Breast epithelium (tissue), 4 donors: ENCODE data around the gene CHERP. TPM values are rescaled to one million over a fixed set of nuclear protein-coding genes. Genes with fewer than 3 reads are reported as not detected.
A peak's percentile ranks its signal among the peaks of the same experiment; 100 is the strongest.

Experiments used
- DNase-seq, 2 donors: peaks; one replicate each; pipeline ENCODE4 v3.0.0-alpha.2; 2019; ENCODE audit warnings: low spot score in 2 of 2
- H3K27ac ChIP-seq, 2 donors: fragments of 200-600 bp; sonication (generic) in 1 of 2; one replicate each; pipeline ENCODE4 v1.5.1; 2016 to 2019; ENCODE audit warnings: mild to moderate bottlenecking in 1 of 2
- H3K27me3 ChIP-seq, 2 donors: fragments of 200-600 bp; sonication (generic) in 1 of 2; one replicate each; pipeline versions ENCODE4 v1.5.1 to v1.6.0; 2017 to 2019; ENCODE audit warnings: control low read depth in 1 of 2, mild to moderate bottlenecking in 1 of 2
- H3K36me3 ChIP-seq: fragments of 200-600 bp; one replicate; pipeline ENCODE4 v1.5.1; 2019
- H3K4me1 ChIP-seq, 2 donors: fragments of 200-600 bp; sonication (generic); one replicate each; pipeline ENCODE4 v1.5.1; 2016 to 2019; ENCODE audit warnings: control low read depth in 1 of 2
- H3K4me3 ChIP-seq, 3 donors: fragments of 200-600 bp; sonication (generic); 1 replicate in 2 of 3; 2 replicates in 1 of 3; pipeline ENCODE4 v1.5.1; 2016 to 2019; ENCODE audit warnings: mild to moderate bottlenecking in 3 of 3, moderate library complexity in 2 of 3
- H3K9me3 ChIP-seq, 2 donors: fragments of 200-600 bp; sonication (generic) in 1 of 2; one replicate each; pipeline ENCODE4 v1.5.1; 2016 to 2019; ENCODE audit warnings: control low read depth in 1 of 2
- CTCF ChIP-seq, 3 donors: fragments of 450-650 bp; IDR thresholded peaks; one replicate each; pipeline ENCODE4 v1.5.1; 2016 to 2017; ENCODE audit warnings: antibody characterized with exemption in 3 of 3, mild to moderate bottlenecking in 3 of 3, moderate library complexity in 3 of 3
- POLR2A ChIP-seq: fragments of 450-650 bp; IDR thresholded peaks from one replicate; pipeline ENCODE4 v1.6.1; 2016; ENCODE audit warnings: antibody characterized with exemption, mild to moderate bottlenecking, moderate library complexity
- POLR2AphosphoS5 ChIP-seq, 3 donors: sonication (generic); formaldehyde crosslinking; IDR thresholded peaks; one replicate each; pipeline ENCODE4 v1.6.1; 2017; ENCODE audit warnings: antibody characterized with exemption in 3 of 3
- intact Hi-C: fragments of 100-400 bp; cut with DNase I; formaldehyde crosslinking; loops from one replicate; pipeline ENCODE4 v1.15.1; 2023; ENCODE audit warnings: low total_unique reads
- total RNA-seq, 3 donors: library from RNA; depleted of rRNA; stranded (reverse); fragments of >200 nt; gene quantifications; one replicate each; pipeline ENCODE4 v1.1.0, GENCODE V29; 2016

The CHERP gene
- total RNA-seq, 3 donors from 2014 or later, result 6.7 to 9.2 (median 8.0) TPM

- H3K9me3 ChIP-seq, result no peaks in the 10 kb centered on the region
- intact Hi-C loops, result no loop called here
- peaks cover 15 to 21% of the 10 kb centered on the region in 2 donors for H3K4me1 ChIP-seq
- no peaks in the 10 kb centered on the region for H3K36me3 ChIP-seq
- no peaks in the 10 kb centered on the region for H3K27me3 ChIP-seq
- no peak for DNase-seq
- peak in 1 of 3 donors; percentile 16 for TF ChIP-seq CTCF (IDR thresholded peaks at IDR 0.05)
- TF ChIP-seq POLR2A, result no peak
- TF ChIP-seq POLR2AphosphoS5 (IDR thresholded peaks at IDR 0.05), result no peak
- peak overlapping the region in 1 of 3 donors; percentile 24 for H3K4me3 ChIP-seq
- peak overlapping the region; percentile 75 to 81 for H3K27ac ChIP-seq
Measured at GRCh38 chr19:16581145-16581970, 39.1 kb upstream of the CHERP start.

GRCh38 chr19:16579381-16579780 lies 37.1 kb upstream of the CHERP start:
- H3K4me3 ChIP-seq, result no peak overlapping the region
- peak overlapping the region; percentile 17 to 52 for H3K27ac ChIP-seq
- TF ChIP-seq POLR2A (no peak), POLR2AphosphoS5 (IDR thresholded peaks at IDR 0.05) (no peak), CTCF (IDR thresholded peaks at IDR 0.05) (no peak)
- no peak for DNase-seq
- intact Hi-C loops, result no loop called here
- H3K27me3 ChIP-seq, result no peaks in the 10 kb centered on the region
- no peaks in the 10 kb centered on the region for H3K36me3 ChIP-seq
- H3K4me1 ChIP-seq, result peaks cover 15 to 17% of the 10 kb centered on the region in 2 donors
- H3K9me3 ChIP-seq, result no peaks in the 10 kb centered on the region

DNA sequence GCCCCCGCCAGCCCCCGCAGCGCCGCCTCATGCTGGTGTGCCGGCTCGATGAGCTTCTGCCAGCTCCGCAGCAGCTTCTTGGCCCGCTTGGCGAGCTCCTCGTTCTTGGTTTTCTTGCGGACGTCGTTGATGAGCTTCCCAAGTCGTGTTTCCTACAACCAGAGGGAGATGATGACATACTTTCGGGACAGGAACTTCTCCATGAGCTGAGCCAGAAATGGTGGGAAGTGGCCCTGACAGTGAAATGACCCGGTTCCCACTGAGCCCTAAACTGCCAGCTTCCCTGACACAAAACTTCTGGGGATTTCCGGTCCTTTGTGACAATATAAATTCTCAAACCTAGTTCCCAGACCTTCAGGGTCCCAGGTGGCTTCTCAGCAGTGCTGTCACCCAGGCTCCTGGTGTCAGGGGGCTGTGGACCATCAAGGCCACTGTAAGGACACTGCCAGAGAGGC lies 35.3 kb upstream of the CHERP start:
- intact Hi-C loops, result no loop called here
- H3K4me1 ChIP-seq, result peaks cover 10 to 28% of the 10 kb centered on the region in 2 donors
- H3K27me3 ChIP-seq, result no peaks in the 10 kb centered on the region
- no peaks in the 10 kb centered on the region for H3K36me3 ChIP-seq
- no peaks in the 10 kb centered on the region for H3K9me3 ChIP-seq
- no peak for DNase-seq
- no peak overlapping the region for H3K4me3 ChIP-seq
- TF ChIP-seq CTCF (IDR thresholded peaks at IDR 0.05), result no peak
- no peak for TF ChIP-seq POLR2AphosphoS5 (IDR thresholded peaks at IDR 0.05)
- no peak for TF ChIP-seq POLR2A
- H3K27ac ChIP-seq, result peak overlapping the region in 1 of 2 donors; percentile 72

DNA sequence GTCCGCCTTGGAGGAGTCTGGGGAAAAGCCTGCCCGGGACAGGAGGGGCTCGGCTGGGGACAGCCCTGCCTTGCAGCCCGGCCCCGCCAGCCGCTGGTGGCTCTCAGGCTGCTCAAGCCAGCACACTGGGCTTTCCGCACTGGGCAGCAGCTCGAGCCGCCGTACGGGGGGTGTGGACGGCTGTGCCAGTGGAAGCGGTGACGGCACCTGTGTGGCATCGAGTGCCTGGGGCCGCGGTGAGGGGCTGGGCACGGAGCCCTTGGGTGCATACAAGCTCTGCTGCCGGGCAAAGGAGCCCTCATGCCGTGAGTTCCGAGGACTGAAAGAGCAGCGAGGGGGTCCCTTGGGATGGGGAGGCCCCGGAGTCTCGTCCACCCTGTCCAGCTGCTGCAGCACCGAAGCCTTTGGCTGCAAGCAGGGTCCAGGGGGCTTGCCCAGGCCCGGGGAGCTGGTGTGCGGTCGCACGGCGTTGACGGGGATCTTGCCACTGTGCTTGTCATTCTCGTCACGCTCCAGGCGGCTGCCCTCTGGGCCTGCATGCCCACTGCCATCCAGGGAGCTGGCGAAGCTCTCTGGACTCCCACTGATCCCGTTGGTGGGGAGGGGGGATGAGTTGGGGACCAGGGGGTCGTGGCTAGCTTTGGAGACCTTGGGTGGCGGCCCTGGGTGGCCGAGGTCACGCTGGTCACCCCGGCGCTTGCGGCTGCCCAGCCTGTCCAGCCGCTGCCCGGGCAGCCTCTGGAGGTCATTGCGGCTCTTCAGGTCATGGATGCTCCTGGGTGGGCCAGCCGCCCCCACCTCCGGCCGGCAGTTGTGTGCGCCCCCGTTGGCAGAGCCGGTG lies 34.7 kb upstream of the CHERP start:
- Histone ChIP-seq H3K27ac (peak overlapping the region in 1 of 2 donors; percentile 28), H3K4me1 (peaks cover 4 to 21% of the 10 kb centered on the region in 2 donors), H3K36me3 (no peaks in the 10 kb centered on the region), H3K9me3 (no peaks in the 10 kb centered on the region), H3K27me3 (no peaks in the 10 kb centered on the region), H3K4me3 (no peak overlapping the region)
- intact Hi-C loops, result no loop called here
- no peak for TF ChIP-seq POLR2AphosphoS5 (IDR thresholded peaks at IDR 0.05)
- no peak for DNase-seq

- intact Hi-C loops, result no loop called here
- Histone ChIP-seq H3K9me3 (no peaks in the 10 kb centered on the region), H3K4me3 (no peak overlapping the region), H3K36me3 (no peaks in the 10 kb centered on the region), H3K27me3 (no peaks in the 10 kb centered on the region), H3K27ac (peak overlapping the region in 1 of 2 donors; percentile 8), H3K4me1 (peaks cover 4 to 24% of the 10 kb centered on the region in 2 donors)
- DNase-seq, result no peak
- TF ChIP-seq CTCF (IDR thresholded peaks at IDR 0.05) (no peak), POLR2A (no peak), POLR2AphosphoS5 (IDR thresholded peaks at IDR 0.05) (no peak)
Measured at GRCh38 chr19:16575861-16576689, 33.8 kb upstream of the CHERP start.
